NOMO-1 treated with dmso at 0.1 percent for 144 hours (cell line): Measurements from ENCODE around the gene DIO3.
"Not testable (repeated sequence)": the region's sequence is repeated elsewhere in the genome, so short reads cannot be mapped to it uniquely, and the experiment has no call there.

Experiments
- DNase-seq: peaks from one replicate; lab custom pipeline; 2025; ENCODE audit not compliant: unreplicated experiment; lab: John Stamatoyannopoulos, UW

DIO3 gene

GRCh38 chr14:101557811-101558738 lies 3.2 kb upstream of the DIO3 start:
- DNase-seq = no peak

GRCh38 chr14:101558739-101559240 lies 2.5 kb upstream of the DIO3 start:
- no peak for DNase-seq

- DNase-seq = no peak
Observed at GRCh38 chr14:101559250-101559623, 2.1 kb upstream of the DIO3 start.

GRCh38 chr14:101559624-101560533 lies 1.4 kb upstream of the DIO3 start:
- no peak for DNase-seq

- no peak for DNase-seq
Observed at GRCh38 chr14:101560534-101561113, 671 bp upstream of the DIO3 start.

- DNase-seq = no peak
Observed at GRCh38 chr14:101561897-101562490, 699 bp downstream of the DIO3 start.

GRCh38 chr14:101562659-101563351 lies 1.5 kb downstream of the DIO3 start:
- DNase-seq = no peak

- DNase-seq = no peak
Observed at GRCh38 chr14:101563352-101563653, 2.0 kb downstream of the DIO3 start.

GRCh38 chr14:101563654-101564443 lies 2.6 kb downstream of the DIO3 start:
- DNase-seq = no peak

- no peak for DNase-seq
Observed at GRCh38 chr14:101564444-101564776, 3.1 kb downstream of the DIO3 start.

GRCh38 chr14:101564819-101565698 lies 3.8 kb downstream of the DIO3 start:
- DNase-seq = no peak

GRCh38 chr14:101567252-101567651 lies 6.0 kb downstream of the DIO3 start:
- no peak for DNase-seq

- DNase-seq = no peak
Observed at GRCh38 chr14:101571004-101571403, 9.7 kb downstream of the DIO3 start.

GRCh38 chr14:101572526-101572925 lies 11.2 kb downstream of the DIO3 start:
- not testable (repeated sequence) for DNase-seq

GRCh38 chr14:101573289-101573688 lies 12.0 kb downstream of the DIO3 start:
- no peak for DNase-seq

- DNase-seq = no peak
Observed at GRCh38 chr14:101575581-101575980, 14.3 kb downstream of the DIO3 start.

GRCh38 chr14:101577221-101577909 lies 16.1 kb downstream of the DIO3 start:
- no peak for DNase-seq

GRCh38 chr14:101578489-101578888 lies 17.2 kb downstream of the DIO3 start:
- no peak for DNase-seq
